Stomach smooth muscle (tissue), 2 donors: ENCODE results near the gene HOXA3.

Experiments
- H3K27ac ChIP-seq: one replicate; pipeline ENCODE4 v1.7.0; 2013; ENCODE audit warnings: mild to moderate bottlenecking, low read length, inconsistent platforms
- H3K27me3 ChIP-seq, 2 donors: one replicate each; pipeline ENCODE4 v1.7.0; 2013; ENCODE audit warnings: low read length in 2 of 2; ENCODE audit not compliant: insufficient read depth in 2 of 2, control insufficient read depth in 1 of 2
- H3K36me3 ChIP-seq, 2 donors: one replicate each; pipeline ENCODE4 v1.7.0; 2013; ENCODE audit warnings: low read length in 2 of 2; ENCODE audit not compliant: control insufficient read depth in 2 of 2, insufficient read depth in 2 of 2
- H3K4me1 ChIP-seq: one replicate; pipeline ENCODE4 v1.7.0; 2013; ENCODE audit warnings: low read length; ENCODE audit not compliant: control insufficient read depth, insufficient read depth
- H3K4me3 ChIP-seq, 2 donors: one replicate each; pipeline ENCODE4 v1.7.0; 2013; ENCODE audit warnings: low read length in 2 of 2
- H3K9ac ChIP-seq, 2 donors: one replicate each; pipeline ENCODE4 v1.7.0; 2013; ENCODE audit warnings: low read length in 2 of 2, mild to moderate bottlenecking in 1 of 2
- H3K9me3 ChIP-seq, 2 donors: one replicate each; pipeline ENCODE4 v1.7.0; 2013; ENCODE audit warnings: low read length in 2 of 2; ENCODE audit not compliant: control insufficient read depth in 2 of 2
- donor health status: healthy.
- donor health status: Pancreatic carcinoma.

Gene HOXA3

DNA sequence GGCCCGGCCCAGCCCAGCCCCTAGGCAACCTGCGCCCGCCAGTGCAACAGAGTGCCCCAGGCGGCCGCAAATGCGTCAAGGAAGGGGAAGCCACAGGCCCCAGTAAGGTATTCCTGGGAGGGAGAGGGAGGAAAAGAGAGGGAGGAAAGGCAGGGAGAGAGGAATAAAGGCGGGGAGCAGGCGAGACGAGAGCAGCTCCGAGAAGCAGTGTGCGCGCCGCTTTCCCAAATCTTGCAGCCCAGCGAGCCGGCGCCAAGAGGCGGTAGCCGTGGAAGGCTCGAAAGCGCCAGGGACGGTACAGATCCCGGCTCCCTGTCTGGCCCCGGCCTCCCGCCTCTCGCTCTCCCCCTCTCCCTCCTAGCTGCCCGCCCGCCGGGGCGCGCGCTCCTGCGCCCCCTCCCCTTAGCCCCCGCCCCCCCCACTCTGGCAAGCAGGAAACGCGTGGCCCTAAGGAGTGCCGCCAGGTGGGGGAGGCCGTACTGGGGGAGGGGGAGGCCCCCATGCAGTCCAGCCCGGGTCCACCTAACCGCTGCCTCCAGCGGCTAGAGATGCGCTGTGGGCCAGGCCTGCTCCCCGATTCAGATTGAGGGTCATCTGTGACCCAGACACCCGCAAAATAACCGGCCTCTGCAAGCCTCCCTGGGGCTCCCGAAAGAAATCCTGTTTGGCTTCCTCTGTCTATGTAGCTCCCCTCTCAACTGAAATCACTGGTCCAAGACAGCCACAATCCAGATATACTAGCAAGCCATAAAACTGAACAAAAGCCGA, 17.5 kb upstream of the HOXA3 start:
- Histone ChIP-seq H3K4me1 (peaks cover 32% of the 10 kb centered on the region), H3K27me3 (peaks cover 79 to 100% of the 10 kb centered on the region in 2 donors), H3K9me3 (no peaks in the 10 kb centered on the region), H3K27ac (no peak overlapping the region), H3K36me3 (no peaks in the 10 kb centered on the region), H3K4me3 (no peak overlapping the region), H3K9ac (no peak overlapping the region)

- no peaks in the 10 kb centered on the region for H3K36me3 ChIP-seq
- H3K4me1 ChIP-seq = peaks cover 28% of the 10 kb centered on the region
- peaks cover 85 to 100% of the 10 kb centered on the region in 2 donors for H3K27me3 ChIP-seq
- H3K9me3 ChIP-seq = no peaks in the 10 kb centered on the region
- H3K27ac ChIP-seq = no peak overlapping the region
- no peak overlapping the region for H3K9ac ChIP-seq
- no peak overlapping the region for H3K4me3 ChIP-seq
Observed at GRCh38 chr7:27168265-27168947, 16.0 kb upstream of the HOXA3 start.

DNA sequence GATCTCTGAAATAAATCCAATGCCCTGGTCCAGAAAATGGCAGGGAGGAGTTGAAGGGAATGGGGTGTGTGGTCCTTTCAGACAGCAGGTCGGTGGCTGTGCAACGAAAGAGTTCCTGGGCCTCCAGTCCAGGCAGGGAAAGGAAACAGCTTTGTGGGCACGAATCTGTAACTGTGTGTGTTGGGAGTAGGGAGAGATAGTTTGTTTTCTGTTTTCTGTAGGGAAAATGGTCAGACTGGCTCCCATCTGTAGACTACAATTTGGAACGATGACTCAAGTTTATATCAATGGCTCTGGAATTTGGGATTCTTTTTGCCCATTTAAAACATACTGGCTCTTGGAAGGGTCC, 15.5 kb upstream of the HOXA3 start:
- Histone ChIP-seq H3K36me3 (no peaks in the 10 kb centered on the region), H3K27ac (no peak overlapping the region), H3K9ac (no peak overlapping the region), H3K27me3 (peaks cover 85 to 100% of the 10 kb centered on the region in 2 donors), H3K4me3 (no peak overlapping the region), H3K4me1 (peaks cover 22% of the 10 kb centered on the region), H3K9me3 (no peaks in the 10 kb centered on the region)

- H3K4me3 ChIP-seq = peak overlapping the region in 1 of 2 donors; percentile 29
- no peak overlapping the region for H3K9ac ChIP-seq
- H3K4me1 ChIP-seq = peaks cover 22% of the 10 kb centered on the region
- H3K9me3 ChIP-seq = no peaks in the 10 kb centered on the region
- H3K27me3 ChIP-seq = peaks cover 80 to 100% of the 10 kb centered on the region in 2 donors
- no peaks in the 10 kb centered on the region for H3K36me3 ChIP-seq
- no peak overlapping the region for H3K27ac ChIP-seq
Observed at GRCh38 chr7:27166531-27167505, 14.4 kb upstream of the HOXA3 start.

DNA sequence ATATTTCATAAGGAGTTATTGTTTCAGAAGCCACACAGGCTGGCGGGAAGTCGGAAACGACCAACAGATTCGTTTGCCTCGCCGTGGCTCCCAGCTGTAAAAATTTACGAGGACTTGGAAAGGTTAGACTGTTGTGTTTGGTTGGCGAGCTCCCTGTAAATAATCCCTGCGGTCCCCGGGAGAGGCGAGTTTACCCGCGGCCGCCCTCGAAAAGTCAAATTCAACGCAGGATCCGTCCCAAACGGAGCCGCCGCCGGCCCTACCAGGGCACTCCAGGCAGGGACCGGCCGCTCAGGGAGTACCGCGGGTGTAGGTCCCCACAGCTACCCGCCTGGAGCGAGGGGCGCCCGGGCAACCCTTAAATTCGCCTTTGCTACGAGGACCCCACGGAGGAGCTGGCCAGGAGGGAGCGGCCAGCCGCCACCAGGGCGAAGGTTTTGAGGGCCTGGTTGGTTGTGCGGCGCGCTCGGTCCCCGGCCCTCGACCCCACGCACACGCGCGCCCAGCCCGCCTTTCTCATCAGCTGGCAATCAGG, 13.7 kb upstream of the HOXA3 start:
- peaks cover 76 to 97% of the 10 kb centered on the region in 2 donors for H3K27me3 ChIP-seq
- peak overlapping the region in 1 of 2 donors; percentile 29 for H3K4me3 ChIP-seq
- H3K9ac ChIP-seq = no peak overlapping the region
- peaks cover 26% of the 10 kb centered on the region for H3K4me1 ChIP-seq
- no peaks in the 10 kb centered on the region for H3K9me3 ChIP-seq
- H3K36me3 ChIP-seq = no peaks in the 10 kb centered on the region
- H3K27ac ChIP-seq = no peak overlapping the region

- H3K4me3 ChIP-seq = peak within 1 kb of the TSS in 1 of 2 donors; percentile 40
Observed at GRCh38 chr7:27165089-27165995, 13.0 kb upstream of the HOXA3 start, which contains the start of gene HOXA9. HOXA9 (minus strand) TSS chr7:27165537; CDS start chr7:27165457, 80 bp downstream.

GRCh38 chr7:27164367-27165088, 12.1 kb upstream of the HOXA3 start:
- Histone ChIP-seq H3K4me3 (peak overlapping the region in 1 of 2 donors; percentile 40), H3K27ac (no peak overlapping the region)

More at GRCh38 chr7:27165089-27165995, 13.0 kb upstream of the HOXA3 start, which contains the start of gene HOXA9:
- no peaks in the 10 kb centered on the region for H3K9me3 ChIP-seq
- H3K4me1 ChIP-seq = peaks cover 33% of the 10 kb centered on the region
- no peak within 1 kb of the TSS for H3K27ac ChIP-seq
- H3K9ac ChIP-seq = no peak within 1 kb of the TSS
- no peaks in the 10 kb centered on the region for H3K36me3 ChIP-seq
- peaks cover 78 to 97% of the 10 kb centered on the region in 2 donors for H3K27me3 ChIP-seq

GRCh38 chr7:27164045-27164366, 11.6 kb upstream of the HOXA3 start:
- peaks cover 27% of the 10 kb centered on the region for H3K4me1 ChIP-seq
- H3K36me3 ChIP-seq = no peaks in the 10 kb centered on the region
- no peak overlapping the region for H3K9ac ChIP-seq
- H3K4me3 ChIP-seq = no peak overlapping the region
- H3K9me3 ChIP-seq = no peaks in the 10 kb centered on the region
- H3K27ac ChIP-seq = no peak overlapping the region
- H3K27me3 ChIP-seq = peaks cover 83 to 97% of the 10 kb centered on the region in 2 donors

More at GRCh38 chr7:27164367-27165088, 12.1 kb upstream of the HOXA3 start:
- Histone ChIP-seq H3K36me3 (no peaks in the 10 kb centered on the region), H3K9me3 (no peaks in the 10 kb centered on the region), H3K4me1 (peaks cover 31% of the 10 kb centered on the region), H3K27me3 (peaks cover 80 to 97% of the 10 kb centered on the region in 2 donors), H3K9ac (no peak overlapping the region)

GRCh38 chr7:27163288-27164044, 11.1 kb upstream of the HOXA3 start:
- Histone ChIP-seq H3K9ac (no peak overlapping the region), H3K4me3 (no peak overlapping the region), H3K27ac (no peak overlapping the region), H3K36me3 (no peaks in the 10 kb centered on the region), H3K9me3 (no peaks in the 10 kb centered on the region), H3K27me3 (peaks cover 83 to 97% of the 10 kb centered on the region in 2 donors), H3K4me1 (peaks cover 30% of the 10 kb centered on the region)
